HEK293 (cell line): ENCODE measurements around the gene CRYBG2.
A peak's percentile ranks its signal among the peaks of the same experiment; 100 is the strongest.

ENCODE experiments used
- GFI1B ChIP-seq: fragments of 450-650 bp; formaldehyde crosslinking; IDR thresholded peaks from 2 replicates; pipeline ENCODE4 v1.5.1; 2016; ENCODE audit warnings: missing biosample characterization, missing genetic modification characterization
- GLIS1 ChIP-seq: fragments of 450-650 bp; formaldehyde crosslinking; IDR thresholded peaks from 2 replicates; pipeline ENCODE4 v1.5.1; 2016; ENCODE audit warnings: missing biosample characterization, missing genetic modification characterization
- KLF7 ChIP-seq: fragments of 450-650 bp; formaldehyde crosslinking; IDR thresholded peaks from 2 replicates; pipeline ENCODE4 v1.5.1; 2016; ENCODE audit warnings: missing biosample characterization, missing genetic modification characterization, borderline replicate concordance
- KLF8 ChIP-seq: fragments of 450-650 bp; formaldehyde crosslinking; IDR thresholded peaks from 2 replicates; pipeline ENCODE4 v1.5.1; 2016; ENCODE audit warnings: missing biosample characterization, missing genetic modification characterization
- MEIS1 ChIP-seq: sonication (generic); formaldehyde crosslinking; IDR thresholded peaks from 2 replicates; pipeline ENCODE4 v1.8.1; 2022; ENCODE audit warnings: missing genetic modification reagents, mild to moderate bottlenecking, borderline replicate concordance
- OVOL3 ChIP-seq: fragments of 450-650 bp; formaldehyde crosslinking; IDR thresholded peaks from 2 replicates; pipeline ENCODE4 v1.5.1; 2016; ENCODE audit warnings: missing biosample characterization, missing genetic modification characterization
- YY2 ChIP-seq: fragments of 450-650 bp; formaldehyde crosslinking; IDR thresholded peaks from 2 replicates; pipeline ENCODE4 v1.5.1; 2016; ENCODE audit warnings: missing biosample characterization, missing genetic modification characterization
- ZFP69B ChIP-seq: fragments of 450-650 bp; formaldehyde crosslinking; IDR thresholded peaks from 2 replicates; pipeline ENCODE4 v1.5.1; 2016; ENCODE audit warnings: missing biosample characterization, missing genetic modification characterization
- ZNF10 ChIP-seq: fragments of 450-650 bp; formaldehyde crosslinking; IDR thresholded peaks from 2 replicates; pipeline ENCODE4 v1.5.1; 2017; ENCODE audit warnings: missing biosample characterization, missing genetic modification characterization
- ZNF132 ChIP-seq: fragments of 450-650 bp; formaldehyde crosslinking; IDR thresholded peaks from 2 replicates; pipeline ENCODE4 v1.5.1; 2017; ENCODE audit warnings: missing biosample characterization, missing genetic modification characterization, borderline replicate concordance
- ZNF148 ChIP-seq: fragments of 450-650 bp; formaldehyde crosslinking; IDR thresholded peaks from 2 replicates; pipeline ENCODE4 v1.5.0; 2017; ENCODE audit warnings: missing biosample characterization, missing genetic modification characterization, borderline replicate concordance
- ZNF155 ChIP-seq: fragments of 450-650 bp; formaldehyde crosslinking; IDR thresholded peaks from 2 replicates; pipeline ENCODE4 v1.5.1; 2016; ENCODE audit warnings: missing biosample characterization, missing genetic modification characterization
- ZNF184 ChIP-seq: fragments of 450-650 bp; IDR thresholded peaks from 2 replicates; pipeline ENCODE4 v1.5.1; 2018; ENCODE audit warnings: missing biosample characterization, mild to moderate bottlenecking, missing genetic modification characterization
- ZNF239 ChIP-seq: fragments of 450-650 bp; formaldehyde crosslinking; IDR thresholded peaks from 2 replicates; pipeline ENCODE4 v1.5.1; 2016; ENCODE audit warnings: missing biosample characterization, missing genetic modification characterization
- ZNF324 ChIP-seq: fragments of 450-650 bp; formaldehyde crosslinking; IDR thresholded peaks from 2 replicates; pipeline ENCODE4 v1.5.1; 2016; ENCODE audit warnings: missing biosample characterization, missing genetic modification characterization
- ZNF335 ChIP-seq: fragments of 450-650 bp; formaldehyde crosslinking; conservative IDR thresholded peaks from 2 replicates; pipeline ENCODE4 v1.5.1; 2016; ENCODE audit warnings: missing biosample characterization, missing genetic modification characterization
- ZNF350 ChIP-seq: fragments of 450-650 bp; formaldehyde crosslinking; IDR thresholded peaks from 2 replicates; pipeline ENCODE4 v1.5.0; 2017; ENCODE audit warnings: missing biosample characterization, mild to moderate bottlenecking, missing genetic modification characterization
- ZNF366 ChIP-seq: fragments of 450-650 bp; formaldehyde crosslinking; conservative IDR thresholded peaks from 2 replicates; pipeline ENCODE4 v1.5.1; 2016; ENCODE audit warnings: missing biosample characterization, missing genetic modification characterization
- ZNF37A ChIP-seq: fragments of 450-650 bp; IDR thresholded peaks from 2 replicates; pipeline ENCODE4 v1.5.1; 2018; ENCODE audit warnings: missing biosample characterization, missing genetic modification characterization
- ZNF394 ChIP-seq: fragments of 450-650 bp; formaldehyde crosslinking; IDR thresholded peaks from 2 replicates; pipeline ENCODE4 v1.5.1; 2016; ENCODE audit warnings: missing biosample characterization, missing genetic modification characterization, mild to moderate bottlenecking, moderate library complexity, borderline replicate concordance
- ZNF48 ChIP-seq: fragments of 450-650 bp; formaldehyde crosslinking; IDR thresholded peaks from 2 replicates; pipeline ENCODE4 v1.5.1; 2016; ENCODE audit warnings: missing biosample characterization, missing genetic modification characterization
- ZNF548 ChIP-seq: fragments of 450-650 bp; formaldehyde crosslinking; IDR thresholded peaks from 2 replicates; pipeline ENCODE4 v1.5.1; 2016; ENCODE audit warnings: missing biosample characterization, missing genetic modification characterization
- ZNF555 ChIP-seq: fragments of 450-650 bp; formaldehyde crosslinking; conservative IDR thresholded peaks from 2 replicates; pipeline ENCODE4 v1.5.1; 2017; ENCODE audit warnings: missing biosample characterization, mild to moderate bottlenecking, missing genetic modification characterization, inconsistent platforms
- ZNF558 ChIP-seq: fragments of 450-650 bp; formaldehyde crosslinking; IDR thresholded peaks from 2 replicates; pipeline ENCODE4 v1.5.1; 2016; ENCODE audit warnings: missing biosample characterization, missing genetic modification characterization
- ZNF560 ChIP-seq: fragments of 450-650 bp; formaldehyde crosslinking; IDR thresholded peaks from 2 replicates; pipeline ENCODE4 v1.5.1; 2017; ENCODE audit warnings: missing biosample characterization, missing genetic modification characterization, borderline replicate concordance
- ZNF660 ChIP-seq: fragments of 450-650 bp; IDR thresholded peaks from 2 replicates; pipeline ENCODE4 v1.5.1; 2018; ENCODE audit warnings: missing biosample characterization, mild to moderate bottlenecking, missing genetic modification characterization
- ZNF692 ChIP-seq: fragments of 450-650 bp; formaldehyde crosslinking; IDR thresholded peaks from 2 replicates; pipeline ENCODE4 v1.5.1; 2016; ENCODE audit warnings: missing biosample characterization, missing genetic modification characterization
- ZNF792 ChIP-seq: fragments of 450-650 bp; formaldehyde crosslinking; IDR thresholded peaks from 2 replicates; pipeline ENCODE4 v1.5.1; 2016; ENCODE audit warnings: missing biosample characterization, missing genetic modification characterization
- ZNF837 ChIP-seq: fragments of 450-650 bp; formaldehyde crosslinking; IDR thresholded peaks from 2 replicates; pipeline ENCODE4 v1.5.1; 2016; ENCODE audit warnings: missing biosample characterization, missing genetic modification characterization
- ZSCAN16 ChIP-seq: fragments of 450-650 bp; formaldehyde crosslinking; IDR thresholded peaks from 2 replicates; pipeline ENCODE4 v1.5.1; 2016; ENCODE audit warnings: missing biosample characterization, missing genetic modification characterization
- TF ChIP-seq, protein P1 (sequence below): fragments of 450-650 bp; formaldehyde crosslinking; IDR thresholded peaks from 2 replicates; pipeline ENCODE4; 2016; ENCODE audit warnings: missing biosample characterization, missing genetic modification characterization
- TF ChIP-seq, protein P2 (sequence below): fragments of 450-650 bp; formaldehyde crosslinking; optimal IDR thresholded peaks from 2 replicates; pipeline ENCODE3; 2016; ENCODE audit warnings: missing biosample characterization, mild to moderate bottlenecking, missing genetic modification characterization
- TF ChIP-seq, protein P3 (sequence below): fragments of 450-650 bp; formaldehyde crosslinking; IDR thresholded peaks from 2 replicates; pipeline ENCODE4 v1.5.1; 2016; ENCODE audit warnings: missing biosample characterization, missing genetic modification characterization

The CRYBG2 gene

DNA sequence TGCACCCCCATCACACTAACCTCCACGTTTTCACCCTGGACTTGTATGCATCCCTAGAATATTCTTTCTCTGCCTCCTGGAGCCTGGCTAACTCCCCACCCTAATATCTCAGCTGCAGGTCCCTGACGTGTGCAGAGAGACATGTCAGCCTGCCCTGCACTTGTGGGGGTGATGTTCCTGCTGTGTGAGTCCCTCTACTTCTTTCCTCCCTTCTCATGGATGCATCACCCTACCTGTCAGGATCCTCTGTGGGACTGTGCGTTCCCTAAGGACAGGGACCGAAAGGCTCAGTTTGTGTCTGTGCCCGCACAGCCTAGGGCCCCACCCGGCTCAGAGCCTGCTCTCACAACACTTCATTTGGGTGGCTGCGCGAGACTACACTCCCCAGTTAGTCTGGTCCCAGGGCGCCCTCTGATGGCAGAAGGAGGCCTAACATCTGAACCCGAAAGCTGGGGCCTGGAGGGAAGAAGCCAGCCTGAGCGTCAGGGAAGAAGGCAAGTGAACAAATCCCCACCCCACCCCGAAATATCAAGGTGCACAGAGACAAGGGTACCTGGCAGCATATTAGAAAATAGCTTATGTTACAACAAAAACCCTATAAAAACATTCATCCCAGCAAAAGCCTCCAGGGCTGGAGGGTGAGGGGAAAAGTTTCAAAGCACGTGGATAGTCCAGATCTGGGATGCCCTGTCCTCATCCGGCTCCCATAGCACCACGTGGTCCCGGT is 32.5 kb downstream of the CRYBG2 start (continued):
- TF ChIP-seq ZNF155: no peak
- TF ChIP-seq ZNF148: no peak
- no peak for TF ChIP-seq YY2 (tag by site-specific recombination)
- TF ChIP-seq ZNF350 (tag by site-specific recombination): no peak
- TF ChIP-seq ZNF132 (tag by site-specific recombination): no peak
- TF ChIP-seq ZNF792 (tag by site-specific recombination): no peak
- no peak for TF ChIP-seq ZNF10 (tag by site-specific recombination)
- TF ChIP-seq ZNF555 (tag by site-specific recombination): no peak
- no peak for TF ChIP-seq ZNF324 (tag by site-specific recombination)
- 0 out of 2 replicates have a peak, but pooled peaks have one; percentile 12 for TF ChIP-seq GLIS1 (tag by site-specific recombination)
- TF ChIP-seq KLF7 (tag by site-specific recombination): no peak
- TF ChIP-seq ZNF239 (tag by site-specific recombination): no peak
- peak; percentile 77 for TF ChIP-seq ZFP69B
- TF ChIP-seq ZNF660 (tag by site-specific recombination): peak; percentile 27; the same call in 1 of the 2 replicates
- TF ChIP-seq, protein P1, sequence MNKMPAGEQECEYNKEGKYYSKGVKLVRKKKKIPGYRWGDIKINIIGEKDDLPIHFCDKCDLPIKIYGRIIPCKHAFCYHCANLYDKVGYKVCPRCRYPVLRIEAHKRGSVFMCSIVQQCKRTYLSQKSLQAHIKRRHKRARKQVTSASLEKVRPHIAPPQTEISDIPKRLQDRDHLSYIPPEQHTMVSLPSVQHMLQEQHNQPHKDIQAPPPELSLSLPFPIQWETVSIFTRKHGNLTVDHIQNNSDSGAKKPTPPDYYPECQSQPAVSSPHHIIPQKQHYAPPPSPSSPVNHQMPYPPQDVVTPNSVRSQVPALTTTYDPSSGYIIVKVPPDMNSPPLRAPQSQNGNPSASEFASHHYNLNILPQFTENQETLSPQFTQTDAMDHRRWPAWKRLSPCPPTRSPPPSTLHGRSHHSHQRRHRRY (tag by site-specific recombination): no peak
- no peak for TF ChIP-seq ZNF366 (tag by site-specific recombination)
- no peak for TF ChIP-seq ZNF48
- TF ChIP-seq ZNF837 (tag by site-specific recombination): no peak
- TF ChIP-seq, protein P2, sequence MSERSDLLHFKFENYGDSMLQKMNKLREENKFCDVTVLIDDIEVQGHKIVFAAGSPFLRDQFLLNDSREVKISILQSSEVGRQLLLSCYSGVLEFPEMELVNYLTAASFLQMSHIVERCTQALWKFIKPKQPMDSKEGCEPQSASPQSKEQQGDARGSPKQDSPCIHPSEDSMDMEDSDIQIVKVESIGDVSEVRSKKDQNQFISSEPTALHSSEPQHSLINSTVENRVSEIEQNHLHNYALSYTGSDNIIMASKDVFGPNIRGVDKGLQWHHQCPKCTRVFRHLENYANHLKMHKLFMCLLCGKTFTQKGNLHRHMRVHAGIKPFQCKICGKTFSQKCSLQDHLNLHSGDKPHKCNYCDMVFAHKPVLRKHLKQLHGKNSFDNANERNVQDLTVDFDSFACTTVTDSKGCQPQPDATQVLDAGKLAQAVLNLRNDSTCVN (tag by site-specific recombination): peak; percentile 23
- TF ChIP-seq ZNF335 (tag by site-specific recombination): no peak
- no peak for TF ChIP-seq ZNF548 (tag by site-specific recombination)
- TF ChIP-seq, protein P3, sequence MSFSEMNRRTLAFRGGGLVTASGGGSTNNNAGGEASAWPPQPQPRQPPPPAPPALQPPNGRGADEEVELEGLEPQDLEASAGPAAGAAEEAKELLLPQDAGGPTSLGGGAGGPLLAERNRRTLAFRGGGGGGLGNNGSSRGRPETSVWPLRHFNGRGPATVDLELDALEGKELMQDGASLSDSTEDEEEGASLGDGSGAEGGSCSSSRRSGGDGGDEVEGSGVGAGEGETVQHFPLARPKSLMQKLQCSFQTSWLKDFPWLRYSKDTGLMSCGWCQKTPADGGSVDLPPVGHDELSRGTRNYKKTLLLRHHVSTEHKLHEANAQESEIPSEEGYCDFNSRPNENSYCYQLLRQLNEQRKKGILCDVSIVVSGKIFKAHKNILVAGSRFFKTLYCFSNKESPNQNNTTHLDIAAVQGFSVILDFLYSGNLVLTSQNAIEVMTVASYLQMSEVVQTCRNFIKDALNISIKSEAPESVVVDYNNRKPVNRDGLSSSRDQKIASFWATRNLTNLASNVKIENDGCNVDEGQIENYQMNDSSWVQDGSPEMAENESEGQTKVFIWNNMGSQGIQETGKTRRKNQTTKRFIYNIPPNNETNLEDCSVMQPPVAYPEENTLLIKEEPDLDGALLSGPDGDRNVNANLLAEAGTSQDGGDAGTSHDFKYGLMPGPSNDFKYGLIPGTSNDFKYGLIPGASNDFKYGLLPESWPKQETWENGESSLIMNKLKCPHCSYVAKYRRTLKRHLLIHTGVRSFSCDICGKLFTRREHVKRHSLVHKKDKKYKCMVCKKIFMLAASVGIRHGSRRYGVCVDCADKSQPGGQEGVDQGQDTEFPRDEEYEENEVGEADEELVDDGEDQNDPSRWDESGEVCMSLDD (tag by site-specific recombination): no peak
- no peak for TF ChIP-seq ZNF560 (tag by site-specific recombination)
- 0 out of 2 replicates have a peak, but pooled peaks have one; percentile 54 for TF ChIP-seq ZSCAN16 (tag by site-specific recombination)
- TF ChIP-seq ZNF558 (tag by site-specific recombination): no peak
- no peak for TF ChIP-seq GFI1B (tag by site-specific recombination)
- no peak for TF ChIP-seq ZNF394
- no peak for TF ChIP-seq MEIS1 (CRISPR knock-in tag)
- TF ChIP-seq ZNF184: no peak
- peak; percentile 85 for TF ChIP-seq ZNF692 (tag by site-specific recombination)
- 0 out of 2 replicates have a peak, but pooled peaks have one; percentile 15 for TF ChIP-seq KLF8 (tag by site-specific recombination)
- TF ChIP-seq ZNF37A: no peak
- TF ChIP-seq OVOL3 (tag by site-specific recombination): no peak
